Tibial artery (tissue), 4 donors: ENCODE measurements around the gene ZFR.

ENCODE experiments used
- DNase-seq, 2 donors: peaks; one replicate each; pipeline ENCODE4 v3.0.0-alpha.2; 2019
- H3K27ac ChIP-seq, 2 donors: fragments of 200-600 bp; sonication (generic) in 1 of 2; 1 replicate in 1 of 2; 2 replicates in 1 of 2; pipeline ENCODE4 v1.5.1; 2018 to 2019; ENCODE audit warnings: mild to moderate bottlenecking in 1 of 2
- H3K27me3 ChIP-seq, 2 donors: fragments of 200-600 bp; sonication (generic) in 1 of 2; one replicate each; pipeline versions ENCODE4 v1.5.1 to v1.6.0; 2016 to 2019
- H3K36me3 ChIP-seq, 3 donors: fragments of 200-600 bp; sonication (generic) in 2 of 3; one replicate each; pipeline ENCODE4 v1.5.1; 2016 to 2019; ENCODE audit warnings: mild to moderate bottlenecking in 2 of 3
- H3K4me1 ChIP-seq, 4 donors: fragments of 200-600 bp; sonication (generic) in 2 of 4; 1 replicate in 3 of 4; 2 replicates in 1 of 4; pipeline ENCODE4 v1.5.1; 2016 to 2019
- H3K4me3 ChIP-seq, 2 donors: fragments of 200-600 bp; sonication (generic) in 1 of 2; 1 replicate in 1 of 2; 2 replicates in 1 of 2; pipeline ENCODE4 v1.5.1; 2018 to 2019; ENCODE audit warnings: mild to moderate bottlenecking in 2 of 2
- H3K9me3 ChIP-seq, 3 donors: fragments of 200-600 bp; sonication (generic) in 1 of 3; one replicate each; pipeline ENCODE4 v1.5.1; 2016 to 2019
- intact Hi-C: fragments of 100-400 bp; cut with DNase I; formaldehyde crosslinking; loops from one replicate; pipeline ENCODE4 v1.15.0; 2023; ENCODE audit warnings: low total_unique reads
- TF ChIP-seq, protein P1 (sequence below), 2 experiments: fragments of 200-600 bp in 1 of 2; fragments of 450-650 bp in 1 of 2; IDR thresholded peaks; one replicate each; pipeline ENCODE4 v1.5.1; 2017 to 2019; ENCODE audit warnings: antibody characterized with exemption in 2 of 2, mild to moderate bottlenecking in 1 of 2, moderate library complexity in 1 of 2

ZFR gene

DNA sequence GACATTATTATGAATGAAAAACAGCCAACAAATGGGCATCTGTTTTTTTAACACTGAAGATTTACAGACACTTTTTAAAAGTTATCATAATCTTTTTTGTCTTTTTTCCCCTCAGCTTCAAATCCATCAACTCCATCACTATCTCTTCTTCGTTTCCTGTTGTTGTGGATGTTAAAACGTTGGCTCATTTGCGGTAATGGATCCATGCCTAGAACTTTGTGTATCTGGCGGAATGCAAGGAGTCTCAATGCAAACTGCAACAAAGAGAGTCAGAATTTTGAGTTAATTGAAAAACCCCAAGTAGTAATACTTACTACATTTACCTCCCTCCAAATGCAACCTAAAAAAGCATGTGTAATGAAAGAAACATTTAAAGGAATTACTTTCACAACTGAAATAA is 88.9 kb downstream of the ZFR start:
- no peak overlapping the region for H3K27ac ChIP-seq
- no peaks in the 10 kb centered on the region for H3K27me3 ChIP-seq
- H3K9me3 ChIP-seq: no peaks in the 10 kb centered on the region
- H3K4me3 ChIP-seq: no peak overlapping the region
- DNase-seq: no peak
- no peaks in the 10 kb centered on the region for H3K4me1 ChIP-seq
- intact Hi-C loops: no loop called here
- TF ChIP-seq, protein P1, sequence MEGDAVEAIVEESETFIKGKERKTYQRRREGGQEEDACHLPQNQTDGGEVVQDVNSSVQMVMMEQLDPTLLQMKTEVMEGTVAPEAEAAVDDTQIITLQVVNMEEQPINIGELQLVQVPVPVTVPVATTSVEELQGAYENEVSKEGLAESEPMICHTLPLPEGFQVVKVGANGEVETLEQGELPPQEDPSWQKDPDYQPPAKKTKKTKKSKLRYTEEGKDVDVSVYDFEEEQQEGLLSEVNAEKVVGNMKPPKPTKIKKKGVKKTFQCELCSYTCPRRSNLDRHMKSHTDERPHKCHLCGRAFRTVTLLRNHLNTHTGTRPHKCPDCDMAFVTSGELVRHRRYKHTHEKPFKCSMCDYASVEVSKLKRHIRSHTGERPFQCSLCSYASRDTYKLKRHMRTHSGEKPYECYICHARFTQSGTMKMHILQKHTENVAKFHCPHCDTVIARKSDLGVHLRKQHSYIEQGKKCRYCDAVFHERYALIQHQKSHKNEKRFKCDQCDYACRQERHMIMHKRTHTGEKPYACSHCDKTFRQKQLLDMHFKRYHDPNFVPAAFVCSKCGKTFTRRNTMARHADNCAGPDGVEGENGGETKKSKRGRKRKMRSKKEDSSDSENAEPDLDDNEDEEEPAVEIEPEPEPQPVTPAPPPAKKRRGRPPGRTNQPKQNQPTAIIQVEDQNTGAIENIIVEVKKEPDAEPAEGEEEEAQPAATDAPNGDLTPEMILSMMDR (IDR thresholded peaks at IDR 0.05): no peak
- H3K36me3 ChIP-seq: peaks cover 23 to 61% (median 43%) of the 10 kb centered on the region in 3 donors

GRCh38 chr5:32353420-32353819 is 91.1 kb downstream of the ZFR start:
- H3K4me1 ChIP-seq: no peaks in the 10 kb centered on the region
- peaks cover 13 to 41% (median 30%) of the 10 kb centered on the region in 3 donors for H3K36me3 ChIP-seq
- no peak overlapping the region for H3K4me3 ChIP-seq
- H3K9me3 ChIP-seq: no peaks in the 10 kb centered on the region
- H3K27me3 ChIP-seq: no peaks in the 10 kb centered on the region
- TF ChIP-seq, protein P1 (IDR thresholded peaks at IDR 0.05): no peak
- peak overlapping the region in 1 of 2 donors; percentile 15 for H3K27ac ChIP-seq
- DNase-seq: no peak
- intact Hi-C loops: no loop called here

GRCh38 chr5:32352685-32353084 is 91.9 kb downstream of the ZFR start:
- Histone ChIP-seq H3K36me3 (peaks cover 13 to 33% (median 24%) of the 10 kb centered on the region in 3 donors), H3K4me3 (no peak overlapping the region), H3K27ac (no peak overlapping the region), H3K4me1 (no peaks in the 10 kb centered on the region), H3K27me3 (no peaks in the 10 kb centered on the region), H3K9me3 (no peaks in the 10 kb centered on the region)
- DNase-seq: no peak
- intact Hi-C loops: no loop called here
- TF ChIP-seq, protein P1 (IDR thresholded peaks at IDR 0.05): no peak

- H3K9me3 ChIP-seq: no peaks in the 10 kb centered on the region
- no peaks in the 10 kb centered on the region for H3K36me3 ChIP-seq
- intact Hi-C loops: no loop called here
- H3K4me1 ChIP-seq: no peaks in the 10 kb centered on the region
- H3K27me3 ChIP-seq: no peaks in the 10 kb centered on the region
- TF ChIP-seq, protein P1 (IDR thresholded peaks at IDR 0.05): no peak
- no peak overlapping the region for H3K4me3 ChIP-seq
- H3K27ac ChIP-seq: no peak overlapping the region
- DNase-seq: no peak
Observed at GRCh38 chr5:32346869-32347268, 97.7 kb downstream of the ZFR start.

GRCh38 chr5:32343058-32343672 is 101.4 kb downstream of the ZFR start:
- no peak overlapping the region for H3K27ac ChIP-seq

More at GRCh38 chr5:32343058-32343672, 101.4 kb downstream of the ZFR start:
- intact Hi-C loops: no loop called here
- Histone ChIP-seq H3K27me3 (no peaks in the 10 kb centered on the region), H3K4me3 (no peak overlapping the region), H3K4me1 (no peaks in the 10 kb centered on the region), H3K36me3 (no peaks in the 10 kb centered on the region), H3K9me3 (no peaks in the 10 kb centered on the region)
- TF ChIP-seq, protein P1 (IDR thresholded peaks at IDR 0.05): no peak
- DNase-seq: no peak
